ENCODE data around the gene CAPZA2.
"Not testable (repeated sequence)": the region's sequence is repeated elsewhere in the genome, so short reads cannot be mapped to it uniquely, and the experiment has no call there.

The CAPZA2 gene

GRCh38 chr7:116922545-116922944 is 60.2 kb downstream of the CAPZA2 start:
- DNase-seq = no peak

GRCh38 chr7:116924741-116925140 is 62.4 kb downstream of the CAPZA2 start:
- no peak for DNase-seq

GRCh38 chr7:116929021-116929420 is 66.6 kb downstream of the CAPZA2 start:
- no peak for DNase-seq

GRCh38 chr7:116929914-116930913 is 67.8 kb downstream of the CAPZA2 start:
- peak; percentile 86 for DNase-seq

DNA sequence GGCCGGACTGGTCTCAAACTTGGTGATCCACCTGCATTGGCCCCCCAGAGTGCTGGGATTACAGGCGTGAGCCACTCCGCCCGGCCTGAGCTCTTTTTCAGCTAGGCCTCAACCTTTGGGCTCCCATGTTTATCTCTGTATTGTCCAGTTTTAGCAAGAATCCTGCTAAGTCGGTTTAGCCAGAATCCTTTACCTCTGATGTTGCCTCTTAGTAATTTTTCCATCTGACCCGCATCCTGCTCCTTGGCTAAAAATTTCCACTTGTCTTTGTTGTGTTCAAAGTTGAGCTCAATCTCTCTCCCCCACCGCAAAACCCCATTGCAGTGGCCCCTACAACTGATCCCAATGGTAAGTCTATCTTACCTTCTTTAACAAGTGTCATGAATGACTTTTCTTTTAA is 70.2 kb downstream of the CAPZA2 start:
- no peak for DNase-seq

DNA sequence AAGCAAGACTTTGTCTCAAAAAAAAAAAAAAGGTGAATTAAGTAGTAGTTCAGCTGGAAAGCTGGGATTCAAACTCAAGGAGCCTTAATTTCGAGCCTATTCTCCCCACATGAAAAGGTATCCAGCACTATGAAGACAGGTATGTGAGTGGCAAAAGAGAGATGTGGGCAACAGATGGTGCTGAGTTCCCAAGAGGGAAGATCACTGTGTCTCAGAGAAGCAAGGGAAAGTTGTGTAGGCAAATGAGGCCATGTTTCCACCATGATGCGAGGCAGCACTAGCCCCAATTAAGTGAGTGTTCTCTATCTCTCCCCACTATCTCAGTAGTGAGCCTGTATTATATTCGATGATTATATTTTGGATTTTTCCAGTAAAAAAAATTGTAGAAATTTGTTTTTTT is 71.1 kb downstream of the CAPZA2 start:
- DNase-seq = no peak

DNA sequence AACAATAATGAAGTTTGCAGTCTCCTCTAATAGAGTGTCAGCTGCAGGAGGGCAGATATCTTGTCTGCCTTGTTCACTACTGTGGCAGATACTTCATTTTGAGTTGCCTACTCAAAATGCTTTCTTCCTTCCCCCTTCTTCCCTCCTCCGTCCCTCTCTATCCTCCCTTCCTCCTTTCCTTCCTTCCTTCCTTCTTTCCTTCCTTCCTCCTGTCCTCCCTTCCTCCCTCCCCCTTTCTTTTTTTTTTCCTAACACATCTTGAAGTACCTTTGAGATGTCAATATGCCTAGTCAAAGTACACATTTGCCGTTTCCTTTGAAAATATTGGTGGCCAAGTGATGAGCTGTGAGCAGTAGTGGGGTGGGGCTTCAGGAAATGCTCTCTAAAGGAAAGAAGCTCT is 72.2 kb downstream of the CAPZA2 start:
- DNase-seq = no peak

- not testable (repeated sequence) for DNase-seq
These were observed 74.5 kb downstream of the CAPZA2 start for GRCh38 chr7:116936844-116937243.

DNA sequence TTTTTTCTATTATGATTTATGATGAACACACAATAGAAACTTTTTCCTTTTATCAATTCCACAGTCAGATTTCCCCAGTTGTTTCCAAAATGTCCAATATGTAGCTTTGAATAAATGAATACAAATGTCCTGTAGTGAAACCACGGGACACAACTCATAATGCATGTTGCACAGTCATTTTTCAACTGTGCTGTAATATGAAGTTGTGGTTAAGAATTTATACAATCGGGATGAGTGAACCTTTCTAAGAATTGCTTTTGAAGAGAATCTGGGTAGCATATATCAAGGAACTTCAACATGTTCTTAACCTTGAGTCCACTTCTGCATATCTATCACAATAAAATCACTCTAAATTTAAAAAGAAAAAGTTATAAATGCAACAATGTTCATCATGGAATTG is 76.3 kb downstream of the CAPZA2 start:
- no peak for DNase-seq

GRCh38 chr7:116940689-116941370 is 78.4 kb downstream of the CAPZA2 start:
- DNase-seq = no peak

DNA sequence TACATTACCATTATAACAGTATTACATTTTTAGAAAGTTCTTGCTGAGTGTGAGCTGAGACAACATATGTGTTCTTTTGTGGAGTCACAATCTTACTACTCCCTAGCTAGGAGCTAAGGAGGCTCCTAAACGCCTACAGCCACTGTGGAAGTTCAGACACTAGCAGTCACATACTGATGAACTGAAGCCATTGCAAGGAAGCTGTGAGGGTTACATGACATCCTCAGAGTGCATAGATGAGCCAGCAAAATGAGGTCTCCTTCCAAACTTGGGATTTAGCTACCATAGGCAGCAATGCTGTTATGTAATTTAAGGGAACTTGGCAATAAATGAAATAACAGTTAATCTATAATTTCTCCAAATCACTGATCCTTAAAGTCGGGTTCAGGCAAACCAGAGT is 80.1 kb downstream of the CAPZA2 start:
- DNase-seq = no peak

GRCh38 chr7:116948934-116949333 is 86.5 kb downstream of the CAPZA2 start:
- DNase-seq = no peak

- DNase-seq = no peak
These were observed 87.8 kb downstream of the CAPZA2 start for GRCh38 chr7:116949941-116950801.

GRCh38 chr7:116950889-116951351 is 88.5 kb downstream of the CAPZA2 start:
- no peak for DNase-seq

GRCh38 chr7:116951366-116952292 is 89.2 kb downstream of the CAPZA2 start:
- DNase-seq = no peak

DNA sequence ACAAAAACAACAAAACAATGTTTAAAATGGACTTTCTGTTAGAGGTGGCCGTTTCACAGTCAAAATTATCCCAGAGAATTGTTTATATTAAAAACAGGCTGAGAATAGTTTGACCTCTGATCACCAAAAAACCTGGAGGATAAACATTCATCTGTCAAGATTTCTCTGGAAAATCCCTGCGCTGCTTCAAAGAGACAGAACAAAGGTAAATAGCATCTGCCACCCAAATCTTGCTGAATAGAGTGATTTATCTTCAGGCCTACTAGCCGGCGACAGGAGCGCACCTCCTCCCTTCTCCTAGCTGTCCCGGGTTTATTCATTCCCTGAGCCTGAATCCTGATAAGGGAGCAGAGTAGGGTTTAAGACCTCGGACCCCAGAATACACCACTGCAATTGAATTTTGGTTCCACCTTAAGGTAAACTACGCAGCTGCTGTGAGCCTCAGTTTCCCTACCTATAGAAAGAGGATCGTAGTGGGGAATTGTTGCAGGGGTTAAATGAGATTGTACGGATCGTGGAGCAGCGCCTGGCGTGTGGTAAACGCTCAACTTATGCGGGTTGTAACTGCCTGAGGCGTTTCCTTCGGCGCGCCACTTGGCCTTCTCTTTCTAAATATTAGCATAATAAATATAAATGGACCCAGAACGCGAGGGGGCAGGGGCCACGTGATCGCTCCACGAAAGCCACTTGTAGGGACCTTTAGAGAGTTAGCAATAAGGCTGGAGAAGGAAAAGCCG is 90.4 kb downstream of the CAPZA2 start:
- peak; percentile 61 for DNase-seq

DNA sequence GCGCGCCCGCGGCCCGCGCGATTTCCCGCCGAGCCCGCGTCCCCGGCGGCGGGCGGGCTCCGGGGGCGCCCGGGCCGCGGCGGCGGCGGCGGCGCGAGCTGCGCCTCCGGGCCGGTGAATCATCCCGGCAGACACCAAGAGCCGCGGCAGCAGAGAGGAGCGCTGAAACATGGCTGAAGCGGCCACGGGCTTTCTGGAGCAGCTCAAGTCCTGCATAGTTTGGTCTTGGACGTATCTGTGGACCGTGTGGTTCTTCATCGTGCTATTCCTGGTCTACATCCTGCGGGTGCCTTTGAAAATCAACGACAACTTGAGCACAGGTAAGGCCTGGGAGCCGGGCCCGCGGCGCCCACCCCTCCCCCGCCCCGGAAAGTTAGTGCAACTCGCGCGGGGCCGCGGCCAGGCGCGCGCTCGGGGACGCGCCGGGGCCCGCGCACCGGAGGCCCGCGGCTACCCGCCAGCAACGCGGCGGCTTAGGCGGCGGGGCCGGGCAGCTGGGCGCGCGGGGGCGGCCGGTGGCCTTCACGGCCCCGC is 91.1 kb downstream of the CAPZA2 start, which contains the start of gene ST7:
TSS of gene ST7 (plus strand) at position 130 of the 534 bp plus-strand sequence. CDS start at position 170, 40 bp downstream.
- peak; percentile 82 for DNase-seq

DNA sequence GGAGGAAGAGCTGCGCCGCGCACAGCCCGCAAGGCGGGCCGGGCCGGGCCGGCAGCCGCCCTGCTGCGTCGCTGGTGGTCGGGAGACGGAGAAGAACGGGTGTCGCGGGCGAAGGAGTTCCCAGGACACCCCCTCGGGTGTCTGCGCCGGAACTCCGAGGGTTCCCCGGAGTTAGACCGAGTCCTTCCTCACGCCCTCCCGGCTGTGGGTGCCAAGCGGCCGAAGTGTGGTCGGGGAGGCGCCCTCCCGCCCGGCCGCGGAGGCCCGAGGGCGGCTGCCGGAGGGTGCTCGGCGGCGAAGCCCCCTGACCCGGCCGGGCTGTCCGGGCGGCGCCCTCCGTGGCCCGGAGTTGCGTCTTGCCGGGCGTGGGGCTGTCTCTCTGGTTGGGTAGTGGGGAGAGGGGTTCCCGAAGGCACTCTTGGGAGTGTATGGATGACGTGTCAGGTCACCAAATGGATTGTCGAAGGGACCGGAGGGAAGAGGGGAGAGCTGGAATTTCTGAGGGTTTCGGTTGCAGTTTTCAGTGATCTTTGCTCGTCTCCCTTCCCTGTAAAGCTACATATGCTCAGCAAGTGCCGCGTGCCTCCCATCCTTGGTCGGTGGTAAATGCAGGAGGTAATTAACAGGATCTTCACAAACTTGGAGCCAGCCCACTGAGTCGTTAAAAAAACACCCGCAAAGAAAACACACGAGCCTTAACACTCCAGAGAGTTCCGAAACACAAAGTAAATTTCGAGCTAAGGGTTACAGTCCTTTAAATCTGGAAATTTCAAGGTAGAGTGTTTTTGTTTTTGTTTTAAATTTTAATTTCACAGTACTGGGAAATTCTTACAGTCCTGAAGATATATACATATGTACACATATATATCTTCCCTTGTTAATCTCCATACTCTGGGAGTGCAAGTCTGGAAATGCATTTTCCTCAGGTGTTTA is 91.8 kb downstream of the CAPZA2 start:
- peak; percentile 83 for DNase-seq

DNA sequence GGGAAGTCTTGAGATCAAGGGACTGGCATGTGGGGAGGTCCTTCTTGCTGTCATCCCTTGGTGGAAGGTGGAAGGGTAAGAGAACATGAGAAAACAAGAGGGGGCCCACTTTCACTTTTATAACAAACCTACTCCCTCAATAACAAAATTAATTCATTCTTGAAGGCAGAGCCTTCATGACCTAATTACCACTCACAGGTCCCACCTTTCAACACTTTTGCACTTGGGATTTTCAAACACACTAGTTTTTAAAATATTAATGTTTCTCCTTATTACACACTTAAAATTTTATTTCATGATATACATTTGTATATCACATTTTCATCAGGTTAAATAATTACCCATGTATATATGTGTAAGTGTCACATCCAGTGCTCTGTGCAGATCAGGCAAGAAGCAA is 93.0 kb downstream of the CAPZA2 start:
- DNase-seq = no peak
